Smooth muscle cell (in vitro differentiated cells): ENCODE data around the gene PHLDB1. TPM values are rescaled to one million over a fixed set of nuclear protein-coding genes. Genes with fewer than 3 reads are reported as not detected.

Experiments
- microRNA-seq: library from miRNA; unstranded; fragments of <30 nt; microRNA quantifications from one replicate; pipeline ENCODE4, GENCODE V29; 2016; ENCODE audit warnings: borderline number of aligned reads
- polyA plus RNA-seq: library from polyadenylated mRNA; unstranded; fragments of >200 nt; fragmentation: Nextera tagmentation; extraction: Ambion mirVana; gene quantifications from 2 replicates; pipeline ENCODE4 v1.2.1, GENCODE V29; 2016
- small RNA-seq: library from RNA; depleted of rRNA; stranded (forward); fragments of <200 nt; gene quantifications from one replicate; pipeline ENCODE3, GENCODE V24; 2014
- total RNA-seq: library from RNA; depleted of rRNA; stranded (reverse); fragments of >200 nt; gene quantifications from 2 replicates; pipeline ENCODE4 v1.2.3, GENCODE V29; 2014

The PHLDB1 gene
- total and polyA plus RNA-seq, 2 experiments from 2014 or later: 86.0 to 89.0 TPM

Small RNAs within 50 kb of the gene (microRNA-seq; reads per million reads assigned to microRNA genes)
- 1.8 reads per million for gene MIR6716

Small RNAs within 50 kb of the gene (small RNA-seq; reads per million reads assigned to genes)
- not detected for gene RNU6-1157P
- gene RNU6-376P: not detected

Other genes with a start within 250 kb of the PHLDB1 start
- gene UBE4A, start 248.0 kb upstream of the PHLDB1 start, total RNA-seq: 52.4 and 62.1 TPM in 2 replicates
- gene UBE4A, start 248.0 kb upstream of the PHLDB1 start, polyA plus RNA-seq: 17.3 and 17.6 TPM in 2 replicates
- gene ATP5MG, start 206.0 kb upstream of the PHLDB1 start, total RNA-seq: 59.2 and 80.5 TPM in 2 replicates
- gene ATP5MG, start 206.0 kb upstream of the PHLDB1 start, polyA plus RNA-seq: 428 and 479 TPM in 2 replicates
- 26.6 and 27.8 TPM in 2 replicates for gene KMT2A, start 171.1 kb upstream of the PHLDB1 start, total RNA-seq
- 15.5 and 19.6 TPM in 2 replicates for gene KMT2A, start 171.1 kb upstream of the PHLDB1 start, polyA plus RNA-seq
- 4.6 TPM in 1 of 2 replicates, not detected in the other for gene TTC36, start 80.1 kb upstream of the PHLDB1 start, total RNA-seq
- 0.31 and 1.5 TPM in 2 replicates for gene TTC36, start 80.1 kb upstream of the PHLDB1 start, polyA plus RNA-seq
- gene TMEM25, start 76.4 kb upstream of the PHLDB1 start, total RNA-seq: 21.1 and 48.1 TPM in 2 replicates
- gene TMEM25, start 76.4 kb upstream of the PHLDB1 start, polyA plus RNA-seq: 23.9 and 27.5 TPM in 2 replicates
- 31.6 and 52.3 TPM in 2 replicates for gene IFT46, start 41.7 kb upstream of the PHLDB1 start, total RNA-seq
- 11.9 and 12.8 TPM in 2 replicates for gene IFT46, start 41.7 kb upstream of the PHLDB1 start, polyA plus RNA-seq
- 314 and 331 TPM in 2 replicates for gene ARCN1, start 35.2 kb upstream of the PHLDB1 start, total RNA-seq
- 228 and 285 TPM in 2 replicates for gene ARCN1, start 35.2 kb upstream of the PHLDB1 start, polyA plus RNA-seq
- gene TREH, start 72.0 kb downstream of the PHLDB1 start, total RNA-seq: not detected in 2 replicates
- gene TREH, start 72.0 kb downstream of the PHLDB1 start, polyA plus RNA-seq: 0.49 and 0.96 TPM in 2 replicates
- gene DDX6, start 183.5 kb downstream of the PHLDB1 start, total RNA-seq: 187 and 190 TPM in 2 replicates
- gene DDX6, start 183.5 kb downstream of the PHLDB1 start, polyA plus RNA-seq: 15.3 and 17.9 TPM in 2 replicates